ENCODE data around the gene LRIF1. TPM values are rescaled to one million over a fixed set of nuclear protein-coding genes. Genes with fewer than 3 reads are reported as not detected.

LRIF1 gene
- total RNA-seq, 1 donor from 2014 or later = 28.4 TPM

DNA sequence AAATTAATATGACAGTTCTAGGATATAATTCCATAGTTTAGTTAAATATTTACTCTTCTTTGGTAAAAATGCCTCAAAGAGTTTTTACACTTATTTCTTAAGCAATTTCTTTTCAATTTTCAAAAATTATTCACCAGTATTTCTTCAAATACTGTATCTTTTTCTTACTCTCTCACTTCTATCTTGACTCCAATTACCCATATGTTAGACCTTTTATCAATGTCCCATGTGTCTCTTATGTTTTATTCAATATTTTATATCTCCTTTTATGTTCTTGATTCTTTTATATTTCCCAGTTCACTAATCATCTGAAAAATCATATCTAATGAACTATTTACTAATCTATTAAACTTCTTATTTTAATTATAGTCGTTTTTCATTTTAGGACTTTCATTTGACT, 11.5 kb upstream of the LRIF1 start:
- no peak for DNase-seq (ENCODE audit: low spot score)
- Histone ChIP-seq H3F3A (ENCODE audit: low read depth) (no peaks in the 10 kb centered on the region), H3K4me3 (no peak overlapping the region), H4K20me1 (ENCODE audit: low read depth) (no peaks in the 10 kb centered on the region), H3K36me3 (no peaks in the 10 kb centered on the region), H3K4me2 (no peak overlapping the region), H3K27me3 (peaks cover 7% of the 10 kb centered on the region), H3K9ac (no peak overlapping the region), H3K9me3 (ENCODE audit: low read depth) (no peaks in the 10 kb centered on the region), H3K4me1 (no peaks in the 10 kb centered on the region), H3K79me2 (ENCODE audit: low read depth) (no peaks in the 10 kb centered on the region), H2AFZ (replicated peaks) (no peak overlapping the region), H3K27ac (no peak overlapping the region)
- Mint-ChIP-seq H3K9me3 (peaks cover 2% of the 10 kb centered on the region), H3K27ac (no peak overlapping the region), H3K27me3 (ENCODE audit: insufficient read depth, low read depth) (peaks cover 2% of the 10 kb centered on the region), H3K4me1 (no peaks in the 10 kb centered on the region), H3K36me3 (no peaks in the 10 kb centered on the region), H3K4me3 (no peak overlapping the region)
- TF ChIP-seq EZH2 (IDR thresholded peaks at IDR 0.05) = no peak

DNA sequence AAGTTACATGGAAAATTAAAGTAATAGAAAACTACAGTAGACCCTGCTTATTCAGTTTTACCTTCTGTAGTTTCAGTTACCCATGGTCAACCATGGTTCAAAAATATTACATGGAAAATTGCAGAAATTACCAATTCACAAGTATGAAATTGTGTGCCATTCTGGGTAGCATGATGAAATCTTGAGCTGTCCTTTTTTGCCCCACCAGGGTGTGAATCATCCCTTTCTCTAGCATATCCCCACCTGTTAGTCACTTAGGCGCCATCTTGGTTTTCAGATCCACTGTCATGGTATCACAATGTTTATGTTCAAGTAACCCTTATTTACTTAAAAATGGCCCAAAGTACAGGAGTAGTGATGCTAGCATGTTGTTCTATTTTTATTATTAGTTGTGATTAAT, 3.5 kb upstream of the LRIF1 start:
- TF ChIP-seq EZH2phosphoT487 (IDR thresholded peaks at IDR 0.05) = no peak
- TF ChIP-seq, protein P1, sequence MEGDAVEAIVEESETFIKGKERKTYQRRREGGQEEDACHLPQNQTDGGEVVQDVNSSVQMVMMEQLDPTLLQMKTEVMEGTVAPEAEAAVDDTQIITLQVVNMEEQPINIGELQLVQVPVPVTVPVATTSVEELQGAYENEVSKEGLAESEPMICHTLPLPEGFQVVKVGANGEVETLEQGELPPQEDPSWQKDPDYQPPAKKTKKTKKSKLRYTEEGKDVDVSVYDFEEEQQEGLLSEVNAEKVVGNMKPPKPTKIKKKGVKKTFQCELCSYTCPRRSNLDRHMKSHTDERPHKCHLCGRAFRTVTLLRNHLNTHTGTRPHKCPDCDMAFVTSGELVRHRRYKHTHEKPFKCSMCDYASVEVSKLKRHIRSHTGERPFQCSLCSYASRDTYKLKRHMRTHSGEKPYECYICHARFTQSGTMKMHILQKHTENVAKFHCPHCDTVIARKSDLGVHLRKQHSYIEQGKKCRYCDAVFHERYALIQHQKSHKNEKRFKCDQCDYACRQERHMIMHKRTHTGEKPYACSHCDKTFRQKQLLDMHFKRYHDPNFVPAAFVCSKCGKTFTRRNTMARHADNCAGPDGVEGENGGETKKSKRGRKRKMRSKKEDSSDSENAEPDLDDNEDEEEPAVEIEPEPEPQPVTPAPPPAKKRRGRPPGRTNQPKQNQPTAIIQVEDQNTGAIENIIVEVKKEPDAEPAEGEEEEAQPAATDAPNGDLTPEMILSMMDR (IDR thresholded peaks at IDR 0.05) = no peak
- TF ChIP-seq EZH2 (IDR thresholded peaks at IDR 0.05) = no peak
- Histone ChIP-seq H3F3A (ENCODE audit: low read depth) (peaks cover 20% of the 10 kb centered on the region), H4K20me1 (ENCODE audit: low read depth) (no peaks in the 10 kb centered on the region), H3K9ac (no peak overlapping the region), H3K4me1 (no peaks in the 10 kb centered on the region), H3K27ac (no peak overlapping the region), H3K4me2 (no peak overlapping the region), H3K9me3 (ENCODE audit: low read depth) (peaks cover 4% of the 10 kb centered on the region), H3K4me3 (no peak overlapping the region), H3K27me3 (peaks cover 34% of the 10 kb centered on the region), H3K36me3 (no peaks in the 10 kb centered on the region), H2AFZ (replicated peaks) (no peak overlapping the region), H3K79me2 (ENCODE audit: low read depth) (peaks cover 9% of the 10 kb centered on the region)
- Mint-ChIP-seq H3K9me3 (peaks cover 13% of the 10 kb centered on the region), H3K4me3 (no peak overlapping the region), H3K27ac (no peak overlapping the region), H3K4me1 (no peaks in the 10 kb centered on the region), H3K36me3 (peaks cover 1% of the 10 kb centered on the region), H3K27me3 (ENCODE audit: insufficient read depth, low read depth) (no peaks in the 10 kb centered on the region)
- DNase-seq (ENCODE audit: low spot score) = no peak

DNA sequence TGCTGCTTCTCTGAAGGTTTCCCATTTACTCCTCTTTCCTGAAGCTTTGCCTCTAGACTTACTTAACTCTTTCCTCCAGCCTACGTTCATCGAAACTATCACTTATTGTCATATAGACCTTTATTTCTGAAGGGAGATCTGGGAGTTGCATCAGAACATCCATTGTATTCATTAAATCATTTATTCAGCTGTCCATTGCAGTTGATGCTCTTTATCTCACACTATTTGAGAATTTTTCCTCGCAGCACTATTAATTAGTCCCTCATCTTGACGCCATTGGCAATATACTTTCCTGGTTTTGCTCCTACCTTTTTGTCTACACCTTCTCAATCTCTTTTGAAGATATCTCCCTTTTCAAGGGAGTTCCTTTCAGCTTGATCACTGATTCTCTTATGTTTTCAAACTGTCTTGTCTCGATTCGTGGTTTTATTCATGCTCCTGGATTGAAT, 757 bp upstream of the LRIF1 start:
- Histone ChIP-seq H3F3A (ENCODE audit: low read depth) (peaks cover 20% of the 10 kb centered on the region), H3K27ac (peak overlapping the region; percentile 62), H3K9me3 (ENCODE audit: low read depth) (peaks cover 4% of the 10 kb centered on the region), H4K20me1 (ENCODE audit: low read depth) (no peaks in the 10 kb centered on the region), H3K4me2 (peak overlapping the region; percentile 70), H3K9ac (peak overlapping the region; percentile 28), H3K4me1 (no peaks in the 10 kb centered on the region), H2AFZ (replicated peaks) (peak overlapping the region; percentile 74), H3K79me2 (ENCODE audit: low read depth) (peaks cover 30% of the 10 kb centered on the region), H3K36me3 (no peaks in the 10 kb centered on the region), H3K27me3 (peaks cover 19% of the 10 kb centered on the region), H3K4me3 (peak overlapping the region; percentile 54)
- DNase-seq (ENCODE audit: low spot score) = no peak
- peaks cover 12% of the 10 kb centered on the region for H3K36me3 Mint-ChIP-seq
- peaks cover 27% of the 10 kb centered on the region for H3K9me3 Mint-ChIP-seq
- no peaks in the 10 kb centered on the region for H3K27me3 Mint-ChIP-seq (ENCODE audit: insufficient read depth, low read depth)
- peak overlapping the region; percentile 73 for H3K27ac Mint-ChIP-seq
- no peak for TF ChIP-seq EZH2phosphoT487 (IDR thresholded peaks at IDR 0.05)
- TF ChIP-seq EZH2 (IDR thresholded peaks at IDR 0.05) = no peak
- TF ChIP-seq, protein P1 (IDR thresholded peaks at IDR 0.05) = no peak
- H3K4me3 Mint-ChIP-seq = peak overlapping the region; percentile 86
- no peaks in the 10 kb centered on the region for H3K4me1 Mint-ChIP-seq

DNA sequence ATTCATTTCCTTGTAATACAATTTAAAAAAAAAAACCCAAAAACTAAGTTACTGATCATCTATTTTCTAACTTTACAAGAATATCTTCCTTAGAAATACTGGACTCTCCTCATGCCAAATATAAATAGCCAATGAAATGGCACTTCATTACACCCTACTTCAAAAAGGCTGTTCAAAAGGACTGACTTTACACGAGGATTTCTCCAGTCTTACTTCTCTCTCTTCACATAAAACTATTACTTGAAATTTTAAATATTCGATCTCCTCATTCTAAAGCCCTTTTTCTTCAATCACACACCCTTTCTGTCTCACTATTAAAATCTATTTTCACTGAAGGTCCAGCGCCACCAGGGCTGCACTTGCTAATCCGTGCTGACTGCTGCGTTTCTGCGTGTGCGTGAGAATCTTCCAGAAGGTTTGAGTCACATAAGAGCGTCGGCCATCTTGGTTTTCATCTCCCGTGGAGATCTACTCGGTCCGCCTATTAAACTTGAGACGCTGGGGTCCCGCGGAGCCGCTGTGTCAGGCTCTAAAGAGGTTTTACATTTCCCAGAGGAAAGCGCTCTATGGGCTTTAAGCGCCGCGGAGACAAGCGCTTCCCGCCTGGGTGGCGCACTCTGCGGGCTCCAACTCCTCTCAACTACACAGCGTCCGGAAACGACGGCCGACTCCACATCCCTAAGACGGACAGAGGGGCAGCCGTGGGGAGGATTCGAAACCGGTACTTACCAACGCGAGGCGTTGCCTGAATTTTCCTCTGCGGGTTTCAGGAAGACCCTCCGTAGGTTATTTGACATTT, 631 bp downstream of the LRIF1 start:
- H4K20me1 ChIP-seq (ENCODE audit: low read depth) = no peaks in the 10 kb centered on the region
- no peaks in the 10 kb centered on the region for H3K27me3 Mint-ChIP-seq (ENCODE audit: insufficient read depth, low read depth)
- H3K9me3 ChIP-seq (ENCODE audit: low read depth) = peaks cover 4% of the 10 kb centered on the region
- H3K4me3 Mint-ChIP-seq = peak overlapping the region; percentile 86
- H3K27ac Mint-ChIP-seq = peak overlapping the region; percentile 96
- peak overlapping the region; percentile 58 for H3K4me3 ChIP-seq
- H3K4me1 ChIP-seq = no peaks in the 10 kb centered on the region
- H3K9ac ChIP-seq = no peak overlapping the region
- peaks cover 20% of the 10 kb centered on the region for H3F3A ChIP-seq (ENCODE audit: low read depth)
- TF ChIP-seq EZH2 (IDR thresholded peaks at IDR 0.05) = no peak
- no peak for TF ChIP-seq EZH2phosphoT487 (IDR thresholded peaks at IDR 0.05)
- TF ChIP-seq, protein P1 (IDR thresholded peaks at IDR 0.05) = no peak
- peak overlapping the region; percentile 44 for H2AFZ ChIP-seq (replicated peaks)
- H3K36me3 Mint-ChIP-seq = peaks cover 13% of the 10 kb centered on the region
- H3K36me3 ChIP-seq = no peaks in the 10 kb centered on the region
- peaks cover 30% of the 10 kb centered on the region for H3K9me3 Mint-ChIP-seq
- peak overlapping the region; percentile 94 for H3K27ac ChIP-seq
- H3K4me2 ChIP-seq = peak overlapping the region; percentile 70
- peaks cover 39% of the 10 kb centered on the region for H3K79me2 ChIP-seq (ENCODE audit: low read depth)
- H3K4me1 Mint-ChIP-seq = no peaks in the 10 kb centered on the region
- peak; percentile 80 for DNase-seq (ENCODE audit: low spot score)
- H3K27me3 ChIP-seq = peaks cover 6% of the 10 kb centered on the region
